ENCODE data around the gene BICRA. TPM values are rescaled to one million over a fixed set of nuclear protein-coding genes. Genes with fewer than 3 reads are reported as not detected.

Gene BICRA
- total RNA-seq, 1 donor, result 8.5 TPM

- TF ChIP-seq CTCF (IDR thresholded peaks at IDR 0.05; ENCODE audit: insufficient read depth, low read length), result no peak
These were observed 71.3 kb downstream of the BICRA start for GRCh38 chr19:47679922-47680857.

GRCh38 chr19:47680858-47681332 is 72.0 kb downstream of the BICRA start:
- no peak for TF ChIP-seq CTCF (IDR thresholded peaks at IDR 0.05; ENCODE audit: insufficient read depth, low read length)
- DNase-seq (ENCODE audit: low read depth), result no peak
- H3K4me3 ChIP-seq (ENCODE audit: low read depth, low read length), result no peak overlapping the region

More at GRCh38 chr19:47679922-47680857, 71.3 kb downstream of the BICRA start:
- no peak overlapping the region for H3K4me3 ChIP-seq (ENCODE audit: low read depth, low read length)
- no peak for DNase-seq (ENCODE audit: low read depth)

- TF ChIP-seq CTCF (IDR thresholded peaks at IDR 0.05; ENCODE audit: insufficient read depth, low read length), result no peak
- H3K4me3 ChIP-seq (ENCODE audit: low read depth, low read length), result no peak overlapping the region
- DNase-seq (ENCODE audit: low read depth), result no peak
These were observed 72.5 kb downstream of the BICRA start for GRCh38 chr19:47681388-47681787.

- no peak overlapping the region for H3K4me3 ChIP-seq (ENCODE audit: low read depth, low read length)
- DNase-seq (ENCODE audit: low read depth), result no peak
- TF ChIP-seq CTCF (IDR thresholded peaks at IDR 0.05; ENCODE audit: insufficient read depth, low read length), result no peak
These were observed 73.0 kb downstream of the BICRA start for GRCh38 chr19:47681936-47682335.

GRCh38 chr19:47682939-47683338 is 74.0 kb downstream of the BICRA start:
- peak; percentile 57 for DNase-seq (ENCODE audit: low read depth)
- H3K4me3 ChIP-seq (ENCODE audit: low read depth, low read length), result no peak overlapping the region
- no peak for TF ChIP-seq CTCF (IDR thresholded peaks at IDR 0.05; ENCODE audit: insufficient read depth, low read length)

GRCh38 chr19:47686679-47687450 is 77.9 kb downstream of the BICRA start:
- DNase-seq (ENCODE audit: low read depth), result no peak
- no peak overlapping the region for H3K4me3 ChIP-seq (ENCODE audit: low read depth, low read length)
- TF ChIP-seq CTCF (IDR thresholded peaks at IDR 0.05; ENCODE audit: insufficient read depth, low read length), result no peak
